GM12801 (cell line): ENCODE data around the gene HLA-G.

Experiments
- TF ChIP-seq, protein P1 (sequence below): IDR thresholded peaks from one replicate; pipeline ENCODE4 v1.5.1; 2011; ENCODE audit warnings: control low read depth; ENCODE audit not compliant: insufficient read length; ENCODE audit errors: extremely low read depth

HLA-G gene

DNA sequence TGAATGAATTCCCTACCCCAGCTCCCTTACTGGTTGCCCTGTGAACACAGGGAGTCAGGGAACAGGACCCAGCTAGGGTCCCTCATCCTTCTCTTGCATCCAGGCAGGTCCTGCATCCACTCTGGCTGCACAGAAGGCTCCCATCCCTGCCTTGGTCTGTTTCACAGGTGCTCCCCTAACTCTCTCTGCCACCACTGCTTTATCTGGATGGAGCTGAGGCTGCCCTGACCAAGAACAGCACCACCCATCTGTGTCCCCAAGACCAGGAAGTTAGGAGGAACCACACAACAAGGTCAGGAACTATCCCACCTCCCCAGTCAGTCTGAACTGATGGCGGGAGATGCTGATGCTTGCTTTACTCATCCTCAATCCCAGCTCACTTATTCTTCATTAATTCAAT lies 16.2 kb upstream of the HLA-G start:
- TF ChIP-seq, protein P1, sequence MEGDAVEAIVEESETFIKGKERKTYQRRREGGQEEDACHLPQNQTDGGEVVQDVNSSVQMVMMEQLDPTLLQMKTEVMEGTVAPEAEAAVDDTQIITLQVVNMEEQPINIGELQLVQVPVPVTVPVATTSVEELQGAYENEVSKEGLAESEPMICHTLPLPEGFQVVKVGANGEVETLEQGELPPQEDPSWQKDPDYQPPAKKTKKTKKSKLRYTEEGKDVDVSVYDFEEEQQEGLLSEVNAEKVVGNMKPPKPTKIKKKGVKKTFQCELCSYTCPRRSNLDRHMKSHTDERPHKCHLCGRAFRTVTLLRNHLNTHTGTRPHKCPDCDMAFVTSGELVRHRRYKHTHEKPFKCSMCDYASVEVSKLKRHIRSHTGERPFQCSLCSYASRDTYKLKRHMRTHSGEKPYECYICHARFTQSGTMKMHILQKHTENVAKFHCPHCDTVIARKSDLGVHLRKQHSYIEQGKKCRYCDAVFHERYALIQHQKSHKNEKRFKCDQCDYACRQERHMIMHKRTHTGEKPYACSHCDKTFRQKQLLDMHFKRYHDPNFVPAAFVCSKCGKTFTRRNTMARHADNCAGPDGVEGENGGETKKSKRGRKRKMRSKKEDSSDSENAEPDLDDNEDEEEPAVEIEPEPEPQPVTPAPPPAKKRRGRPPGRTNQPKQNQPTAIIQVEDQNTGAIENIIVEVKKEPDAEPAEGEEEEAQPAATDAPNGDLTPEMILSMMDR, result no peak

DNA sequence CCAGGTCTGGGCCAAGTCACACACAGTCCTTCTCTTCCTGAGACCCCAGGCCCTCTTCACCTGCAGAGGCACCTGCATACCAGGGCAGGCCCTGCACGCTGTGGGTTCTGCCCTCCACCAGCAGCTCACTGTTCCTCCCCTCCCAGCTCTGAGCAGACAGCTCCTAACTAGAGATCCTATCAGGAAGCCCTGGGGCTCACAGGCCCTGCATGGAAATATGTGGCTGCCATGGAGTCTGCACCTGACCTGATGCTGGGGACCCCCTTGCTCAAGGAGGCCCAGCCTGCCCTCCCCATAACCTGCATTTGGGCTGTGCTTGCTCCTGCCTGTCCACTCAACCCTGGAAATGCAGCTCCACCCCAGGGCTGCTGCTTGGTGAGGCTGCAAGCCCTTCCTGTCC lies 14.6 kb upstream of the HLA-G start:
- TF ChIP-seq, protein P1, result no peak

DNA sequence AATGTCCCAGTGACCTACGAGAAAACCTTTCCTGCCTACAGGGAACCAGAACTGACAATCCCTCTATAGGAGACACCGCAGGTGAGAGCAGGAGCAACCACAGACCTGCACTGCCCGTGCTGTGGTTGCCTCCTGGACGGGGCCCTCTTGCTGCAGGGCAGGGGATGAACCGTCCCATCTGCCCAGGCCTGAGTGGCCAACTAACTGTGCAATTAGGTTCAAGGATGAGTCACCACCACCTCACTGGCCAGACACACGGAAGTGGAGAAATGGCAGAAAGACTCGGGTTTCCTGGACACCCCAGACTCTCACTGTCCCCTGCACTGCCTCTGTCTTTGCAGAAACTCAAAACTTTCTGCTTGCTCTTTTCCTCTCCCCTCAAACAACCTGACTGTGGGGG lies 13.8 kb upstream of the HLA-G start:
- TF ChIP-seq, protein P1, result no peak

DNA sequence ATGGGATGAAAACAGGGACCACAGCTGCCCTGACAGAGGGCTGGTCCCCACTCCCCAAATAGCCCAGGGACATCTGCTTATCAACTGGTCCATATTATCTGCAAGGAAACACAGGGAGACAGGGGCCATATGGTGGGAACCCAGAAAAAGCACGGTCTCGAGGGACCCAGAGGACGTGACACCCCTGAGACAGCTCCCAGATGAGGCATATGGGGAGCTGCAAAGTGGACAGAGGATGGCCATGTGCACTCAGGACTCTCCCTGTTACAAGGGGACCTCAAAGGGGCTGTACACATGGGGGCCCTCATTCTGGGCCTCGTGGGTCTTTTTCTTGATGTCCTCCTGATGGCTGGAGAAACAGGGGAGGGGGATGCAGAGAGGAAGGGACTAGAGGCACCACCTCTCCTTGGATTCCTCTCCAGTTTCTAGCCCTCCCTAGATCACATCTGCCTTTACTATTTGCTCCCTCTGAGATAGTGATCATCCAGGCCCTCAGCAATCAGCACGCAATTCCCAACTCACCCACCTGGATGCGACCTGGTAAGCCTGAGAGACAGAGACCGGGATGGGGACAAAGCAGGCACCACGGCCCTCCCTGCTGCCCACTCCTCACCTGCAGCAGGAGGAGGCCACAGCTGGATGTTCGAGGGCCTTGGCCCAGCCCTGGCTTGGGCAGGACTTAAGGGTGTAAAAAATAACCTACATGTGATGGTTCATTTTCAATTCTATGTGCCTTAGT lies 13.1 kb upstream of the HLA-G start:
- TF ChIP-seq, protein P1, result no peak

DNA sequence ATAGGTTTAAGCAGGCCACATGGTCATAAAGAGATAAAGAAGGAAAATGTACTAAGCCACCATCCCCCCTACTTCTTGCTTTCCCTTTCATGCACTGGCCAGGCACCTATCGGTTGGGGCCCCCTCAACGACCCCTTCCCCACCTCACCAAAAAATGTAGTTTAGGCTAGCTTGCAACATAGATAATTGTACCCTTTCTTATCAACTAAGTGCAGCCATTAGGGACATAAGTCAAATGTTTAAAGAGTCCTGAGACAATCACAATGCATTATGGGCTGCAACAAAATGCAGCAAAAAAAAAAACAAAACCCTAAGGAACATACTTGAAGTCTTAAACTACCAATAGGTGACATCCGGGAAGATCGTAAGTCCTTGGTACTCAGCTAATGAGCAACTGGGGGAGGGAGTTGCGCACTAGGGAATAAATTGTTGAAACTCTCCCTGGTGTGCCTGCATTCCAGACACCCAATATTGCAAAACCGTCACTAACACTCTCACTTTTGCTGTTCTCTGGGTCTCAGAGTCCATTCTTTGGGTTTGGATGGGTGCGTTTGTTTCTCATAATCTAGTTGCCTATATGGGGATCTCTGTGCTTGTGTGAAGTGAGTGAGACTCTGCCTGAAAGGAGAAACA lies 12.4 kb upstream of the HLA-G start:
- TF ChIP-seq, protein P1, result no peak

DNA sequence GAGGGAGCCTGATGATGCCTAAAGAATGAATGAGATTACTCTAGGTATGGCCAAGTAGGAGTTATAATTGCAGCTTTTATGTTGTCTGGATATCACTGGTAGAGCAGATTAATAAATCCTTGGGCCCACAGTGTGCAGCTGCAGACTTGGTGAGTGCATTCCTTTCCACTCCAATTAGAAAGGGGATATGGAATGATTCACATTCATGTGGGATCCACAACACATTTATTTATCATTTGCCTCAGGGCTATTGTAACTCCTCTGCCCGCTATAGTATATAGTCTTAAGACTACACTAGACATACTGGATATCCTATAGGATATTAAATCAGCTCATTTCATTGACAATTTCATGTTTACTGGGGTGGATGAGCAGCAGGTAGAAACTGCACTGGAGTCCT lies 11.6 kb upstream of the HLA-G start:
- TF ChIP-seq, protein P1, result no peak

DNA sequence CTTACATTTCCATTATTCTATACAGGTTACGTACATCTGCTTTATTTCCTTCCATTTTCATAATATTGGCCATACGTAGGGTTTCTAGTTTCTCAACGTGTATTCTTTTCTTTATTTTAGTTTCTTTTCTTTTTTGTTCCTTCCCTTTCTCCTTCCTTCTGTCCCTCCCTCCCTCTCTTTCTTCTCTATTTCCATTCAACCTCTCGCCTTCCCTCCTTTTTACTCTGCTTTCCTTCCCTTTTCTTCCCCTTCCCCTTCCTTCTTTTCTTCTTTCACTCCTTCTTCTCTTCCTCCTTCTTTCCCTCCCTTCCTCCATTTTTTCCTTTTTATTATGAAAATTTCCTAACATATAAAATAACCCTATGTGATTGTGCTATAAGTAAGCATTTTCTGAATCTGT lies 8.7 kb upstream of the HLA-G start:
- TF ChIP-seq, protein P1, result no peak
